GM12874 (cell line): ENCODE measurements around the gene RTL3.

Source experiments
- CTCF ChIP-seq: IDR thresholded peaks from 2 replicates; pipeline ENCODE4 v1.5.1; 2011; ENCODE audit warnings: low read depth, mild to moderate bottlenecking, control low read depth, low read length, moderate library complexity; ENCODE audit not compliant: insufficient read depth

Gene RTL3

GRCh38 chrX:78658845-78659744, at the start of gene RTL3:
Gene RTL3 (minus strand): TSS chrX:78659328. CDS start chrX:78658420, 908 bp downstream.
- no peak for TF ChIP-seq CTCF

GRCh38 chrX:78708816-78709215, 49.7 kb upstream of the RTL3 start:
- TF ChIP-seq CTCF = no peak

GRCh38 chrX:78708262-78708661, 49.1 kb upstream of the RTL3 start:
- TF ChIP-seq CTCF = peak; percentile 27; the same call in 1 of the 2 replicates

GRCh38 chrX:78706071-78706470, 46.9 kb upstream of the RTL3 start:
- TF ChIP-seq CTCF = no peak

- no peak for TF ChIP-seq CTCF
Measured at GRCh38 chrX:78693536-78693935, 34.4 kb upstream of the RTL3 start.

- TF ChIP-seq CTCF = no peak
Measured at GRCh38 chrX:78693012-78693411, 33.9 kb upstream of the RTL3 start.

- no peak for TF ChIP-seq CTCF
Measured at GRCh38 chrX:78687586-78687985, 28.5 kb upstream of the RTL3 start.
